GM19397 (cell line): ENCODE data around the gene EN2.

ENCODE experiments used
- ATAC-seq: cut with Tn5 transposase; IDR thresholded peaks from one replicate; pipeline ENCODE4 v1.9.1; 2021; ENCODE audit warnings: mild to moderate bottlenecking, moderate library complexity; ENCODE audit not compliant: unreplicated experiment

The EN2 gene

GRCh38 chr7:155450558-155450969, 7.4 kb upstream of the EN2 start:
- no peak for ATAC-seq

GRCh38 chr7:155450970-155451801, 6.7 kb upstream of the EN2 start:
- no peak for ATAC-seq

DNA sequence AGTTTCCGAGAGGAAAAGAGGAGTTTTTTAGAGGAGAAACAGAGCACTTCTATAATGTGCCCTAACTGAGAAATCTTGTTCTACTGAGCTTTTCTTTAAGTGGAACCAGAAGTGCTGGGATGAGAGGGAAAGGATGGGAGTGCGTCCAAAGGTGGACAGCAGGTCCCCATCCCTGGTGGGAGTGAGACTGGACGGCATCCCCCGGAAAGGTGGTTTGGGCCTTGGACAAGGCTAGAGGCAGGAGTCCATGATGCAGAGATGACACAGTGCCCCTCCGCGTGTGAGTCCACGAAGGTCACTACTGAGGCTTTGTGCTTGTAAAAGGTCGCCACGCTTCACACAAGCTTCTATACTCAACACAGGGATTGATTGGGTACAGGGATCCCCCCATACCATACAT, 6.1 kb upstream of the EN2 start:
- ATAC-seq, result no peak

GRCh38 chr7:155452505-155453295, 5.2 kb upstream of the EN2 start:
- no peak for ATAC-seq

DNA sequence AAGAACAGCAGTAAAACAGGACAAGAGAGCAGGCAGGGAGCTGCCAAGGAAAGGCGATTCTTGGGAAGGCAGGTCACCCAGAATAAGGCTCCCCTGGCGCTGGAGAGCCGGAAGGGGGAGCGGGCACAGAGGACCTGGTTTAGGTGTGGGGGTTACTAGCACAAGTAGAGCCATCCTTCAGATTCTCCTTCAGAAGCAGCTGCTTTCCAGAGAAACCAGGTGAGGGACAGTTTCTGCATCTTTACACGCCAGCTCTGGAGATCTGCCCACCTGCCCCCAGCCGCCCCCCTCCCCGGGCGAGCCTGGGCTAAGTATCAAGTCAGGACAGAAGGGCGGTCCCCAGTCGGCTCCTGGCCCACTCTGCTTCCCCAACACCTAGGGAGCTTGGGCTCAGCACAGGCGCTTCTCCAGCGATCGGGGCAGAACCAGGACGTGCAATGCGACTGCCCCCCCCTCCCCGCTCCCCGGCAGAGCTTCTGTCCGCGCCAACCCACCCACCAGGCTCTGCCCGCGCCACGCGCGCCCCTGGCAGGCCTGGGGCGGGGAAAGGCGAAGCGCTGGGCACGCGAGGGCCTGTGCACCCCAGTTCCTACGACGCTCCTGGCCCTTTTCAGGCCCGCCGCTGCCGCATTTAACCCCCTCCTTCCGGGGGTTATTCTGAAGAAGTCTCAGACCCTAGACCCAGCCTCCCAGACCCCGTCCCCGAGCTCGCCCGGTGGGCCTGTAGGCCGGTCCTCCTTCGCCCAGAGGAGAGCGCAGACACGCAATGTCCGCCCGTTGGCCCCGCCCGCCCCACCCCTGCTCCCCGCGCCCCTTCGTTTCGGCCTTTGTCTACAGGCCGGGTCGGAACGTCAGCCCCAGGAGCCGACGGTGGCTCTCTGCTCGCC, 4.4 kb upstream of the EN2 start:
- no peak for ATAC-seq

- ATAC-seq, result no peak
Observed at GRCh38 chr7:155454183-155455112, 3.5 kb upstream of the EN2 start.

DNA sequence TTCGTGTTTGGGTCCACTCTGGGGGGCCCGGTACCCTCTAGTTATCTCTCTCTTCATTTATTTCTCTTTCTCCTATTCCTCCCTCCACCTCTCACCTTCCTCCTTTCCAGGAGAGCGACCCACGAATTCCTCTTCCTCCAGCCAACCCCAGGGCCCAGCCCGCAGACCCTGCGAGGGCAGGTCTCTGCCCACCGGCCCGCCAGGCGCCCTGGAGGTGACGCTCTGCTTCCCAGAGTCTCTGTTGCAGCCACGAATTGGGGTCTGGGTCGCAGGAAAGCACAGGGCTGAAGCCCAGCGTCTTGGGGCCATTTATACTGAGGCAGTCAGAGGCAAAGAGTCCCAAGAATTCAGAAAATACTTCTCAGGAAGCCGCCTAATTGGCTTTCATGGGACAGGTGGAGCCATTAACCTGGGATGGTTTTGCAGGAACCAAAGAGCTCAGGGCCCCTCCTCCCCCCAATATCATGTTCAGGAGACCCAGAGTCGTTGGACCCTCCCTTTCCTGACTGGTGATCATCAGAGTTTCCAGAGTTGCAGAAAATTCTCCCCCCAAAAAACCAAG, 2.7 kb upstream of the EN2 start:
- ATAC-seq, result no peak

DNA sequence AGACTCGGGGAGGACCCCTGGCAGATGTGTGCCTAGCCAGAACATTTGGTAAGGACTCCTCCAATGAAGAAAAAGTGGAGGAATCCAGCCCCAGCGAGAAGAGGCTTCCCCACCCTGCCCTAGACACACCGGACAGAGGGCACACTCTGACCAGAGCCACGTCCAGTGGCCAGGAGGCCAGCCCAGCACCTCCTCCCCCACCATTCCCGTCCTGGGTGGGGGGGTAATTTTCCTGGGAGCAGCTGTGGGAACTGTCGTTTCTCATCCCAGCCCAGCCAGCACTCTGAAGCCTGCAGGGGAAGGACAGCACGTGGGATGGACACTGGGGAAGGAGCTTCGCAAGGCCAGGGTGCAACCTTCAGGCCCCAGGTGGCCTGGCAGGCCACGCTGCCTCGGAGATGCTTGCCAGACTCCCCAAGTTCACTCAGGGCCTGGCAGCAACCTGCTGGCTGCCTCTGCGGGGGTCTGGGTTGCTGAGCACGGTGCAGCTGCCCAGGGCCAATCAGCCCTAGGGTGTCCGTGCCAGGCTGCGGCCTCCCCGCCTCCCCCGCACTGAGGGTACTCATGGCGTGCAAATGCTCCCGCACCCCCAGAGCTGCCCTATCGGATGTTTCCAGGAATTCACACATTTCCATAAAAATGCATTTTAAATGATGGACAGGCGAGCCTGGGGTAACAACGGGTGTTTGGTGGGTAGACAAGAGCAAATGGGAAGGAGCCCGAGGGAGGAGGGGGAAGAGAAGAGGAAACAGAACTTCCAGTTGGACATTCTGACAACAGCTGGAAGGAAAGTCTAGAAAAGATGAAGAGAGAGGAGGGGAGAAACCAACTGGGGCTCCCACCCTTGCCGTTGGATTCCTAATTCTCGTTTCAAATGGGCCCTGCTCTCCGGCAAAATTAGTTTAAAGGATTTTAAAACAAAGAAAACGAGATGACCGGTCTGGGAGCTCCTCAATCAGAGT, 1.9 kb upstream of the EN2 start:
- no peak for ATAC-seq

- no peak for ATAC-seq
Observed at GRCh38 chr7:155456738-155457543, 988 bp upstream of the EN2 start.

DNA sequence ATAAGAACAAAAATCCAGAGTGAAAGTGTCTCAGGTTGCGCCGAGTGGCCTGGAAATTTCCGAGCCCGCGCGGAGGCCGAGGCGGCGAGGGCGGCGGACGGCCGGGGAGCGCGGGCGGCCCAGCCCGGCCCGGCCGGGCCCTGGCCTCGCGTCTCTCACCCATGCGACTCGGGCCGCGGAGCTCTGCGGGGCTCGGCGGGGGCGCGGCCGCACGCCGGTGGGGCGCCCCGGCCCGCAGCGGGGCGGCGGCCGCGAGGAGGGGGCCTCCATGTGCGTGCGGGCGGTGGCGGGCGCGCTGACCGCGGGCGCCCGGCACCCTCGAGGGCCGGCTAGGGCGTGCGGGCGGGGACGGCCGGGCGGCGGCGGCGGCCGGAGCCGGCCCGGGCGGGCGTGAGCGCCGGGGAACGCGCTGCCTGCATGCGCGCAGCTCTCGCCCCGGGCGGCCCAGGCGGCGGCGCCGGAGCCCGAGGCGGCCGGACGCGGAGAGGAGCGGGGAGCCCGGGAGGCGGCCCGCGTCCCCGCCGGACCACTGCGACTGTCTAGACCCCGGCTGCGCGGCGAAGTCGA, 302 bp upstream of the EN2 start:
- no peak for ATAC-seq

GRCh38 chr7:155458878-155459699, 1.2 kb downstream of the EN2 start:
- no peak for ATAC-seq

GRCh38 chr7:155459700-155460461, 2.0 kb downstream of the EN2 start:
- ATAC-seq, result no peak

DNA sequence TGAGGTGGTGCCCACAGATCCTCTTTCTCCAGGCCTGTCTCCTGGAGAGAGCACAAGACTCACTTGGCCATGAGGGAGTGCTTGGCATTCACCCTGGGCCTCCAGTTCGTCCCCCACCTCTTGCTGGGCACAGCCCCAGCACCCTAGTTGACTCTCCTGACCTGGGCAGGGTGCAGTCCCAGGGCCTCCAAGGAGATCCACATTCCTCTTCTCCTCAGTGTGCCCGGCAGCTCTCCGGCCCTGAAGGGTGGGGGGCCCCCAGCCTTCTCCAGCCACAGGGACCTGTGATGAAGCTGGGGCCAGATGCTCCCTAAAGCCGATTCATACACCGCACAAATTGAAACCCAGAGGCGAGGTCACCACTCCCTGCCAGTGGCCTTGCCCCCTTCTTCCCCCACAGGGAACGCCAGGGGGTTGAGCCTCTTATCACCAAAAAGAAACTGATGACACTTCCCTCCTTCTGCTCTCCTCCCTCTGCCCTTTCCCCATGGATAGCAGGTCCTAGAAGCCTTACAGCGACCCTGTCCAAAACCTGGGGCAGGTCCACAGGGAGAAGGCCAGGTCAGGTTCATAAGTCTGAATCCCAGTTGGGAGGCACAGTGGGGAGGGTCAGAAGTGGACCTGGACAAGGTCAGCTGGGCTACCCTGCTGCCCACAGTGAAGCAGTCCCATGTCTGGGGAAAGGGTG, 3.1 kb downstream of the EN2 start:
- ATAC-seq, result no peak

GRCh38 chr7:155461631-155462030, 3.7 kb downstream of the EN2 start:
- no peak for ATAC-seq

GRCh38 chr7:155462163-155462735, 4.3 kb downstream of the EN2 start:
- ATAC-seq, result no peak
